Epithelial cell of prostate (primary cell): Measurements from ENCODE around the gene LRRTM1.

Experiments used
- DNase-seq: peaks from one replicate; pipeline ENCODE4 v3.0.0-alpha.2; 2011; ENCODE audit warnings: low read depth, low spot score
- H3K27ac ChIP-seq: fragments of 450-650 bp; 2 replicates; pipeline ENCODE4 v1.5.1; 2017; ENCODE audit warnings: mild to moderate bottlenecking

LRRTM1 gene

GRCh38 chr2:80303006-80303908, 1.3 kb downstream of the LRRTM1 start:
- no peak for DNase-seq
- H3K27ac ChIP-seq = no peak overlapping the region

DNA sequence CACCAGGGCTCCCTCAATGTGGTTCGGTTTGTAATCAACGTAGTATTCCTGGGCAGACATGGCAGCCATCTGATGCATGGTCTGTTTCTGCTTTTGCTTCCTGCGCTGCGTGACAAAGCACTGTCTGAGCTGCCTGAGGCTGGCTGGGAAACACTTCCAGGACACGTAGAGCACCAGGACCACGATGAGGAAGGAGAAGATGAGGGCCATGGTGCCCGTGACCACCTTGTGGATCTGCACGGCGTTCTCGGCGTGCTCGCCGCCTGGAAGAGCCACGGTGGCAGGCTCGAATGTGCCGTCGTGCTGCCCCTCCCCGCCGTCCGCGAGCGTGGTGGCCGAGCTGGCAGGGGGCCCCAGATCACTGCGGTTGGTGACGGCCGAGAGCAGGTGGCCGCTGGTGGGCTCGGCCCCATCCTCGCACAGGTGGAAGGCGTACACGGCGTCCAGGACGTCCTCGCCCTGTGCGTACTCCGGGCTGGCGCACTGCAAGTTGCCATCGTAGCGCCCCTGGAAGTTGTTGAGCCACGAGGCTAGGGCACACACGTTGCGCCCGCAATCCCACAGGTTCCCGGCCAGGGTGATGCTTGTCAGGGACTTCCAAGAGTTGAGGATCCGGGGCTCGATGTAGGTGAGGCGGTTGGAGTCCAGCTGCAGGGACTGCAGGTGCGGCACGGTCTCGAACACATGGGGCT, 2.1 kb downstream of the LRRTM1 start:
- no peak for DNase-seq

GRCh38 chr2:80302001-80302313, 2.6 kb downstream of the LRRTM1 start:
- no peak for DNase-seq
- no peak overlapping the region for H3K27ac ChIP-seq

More for the DNA sequence above, 2.1 kb downstream of the LRRTM1 start:
- H3K27ac ChIP-seq = no peak overlapping the region

DNA sequence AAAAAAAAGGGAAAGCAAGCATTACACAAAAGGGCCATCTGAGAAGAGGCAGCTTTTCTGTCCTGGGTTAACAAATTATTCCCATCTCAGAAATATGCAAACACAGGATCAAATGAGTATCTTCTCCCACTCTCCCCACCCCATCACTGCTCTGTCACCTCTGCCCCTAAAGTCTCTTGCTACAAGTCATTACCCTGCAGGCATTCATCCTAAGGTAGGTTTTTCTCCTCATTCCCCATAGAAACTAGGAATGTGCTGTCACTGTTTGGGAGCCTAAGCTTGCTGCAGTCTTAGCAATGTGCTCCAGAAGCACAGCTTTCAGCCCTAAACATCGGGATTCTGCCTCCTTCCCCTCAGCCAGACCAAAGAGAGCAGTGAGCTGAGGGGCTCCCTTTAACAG, 3.6 kb downstream of the LRRTM1 start:
- H3K27ac ChIP-seq = no peak overlapping the region
- DNase-seq = no peak

DNA sequence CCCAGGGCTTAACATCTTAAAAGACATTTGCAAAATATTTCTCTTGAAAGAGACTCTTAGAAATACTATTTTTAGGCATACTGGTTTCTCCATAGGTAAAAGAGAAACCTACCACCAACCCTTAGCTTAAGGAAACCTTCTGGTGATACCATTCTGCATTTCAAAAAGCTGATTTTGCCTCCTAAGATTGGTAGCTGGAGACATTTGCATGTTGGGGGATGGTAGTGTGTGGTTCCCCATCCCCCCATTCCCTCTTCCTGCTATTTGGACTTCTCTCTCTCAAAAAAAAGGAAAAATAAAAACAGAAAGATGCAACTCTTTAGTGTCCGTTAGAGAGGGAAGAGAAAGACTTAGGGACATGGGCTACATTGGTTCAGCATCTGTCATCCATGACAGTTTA, 4.2 kb downstream of the LRRTM1 start:
- H3K27ac ChIP-seq = no peak overlapping the region
- DNase-seq = no peak

DNA sequence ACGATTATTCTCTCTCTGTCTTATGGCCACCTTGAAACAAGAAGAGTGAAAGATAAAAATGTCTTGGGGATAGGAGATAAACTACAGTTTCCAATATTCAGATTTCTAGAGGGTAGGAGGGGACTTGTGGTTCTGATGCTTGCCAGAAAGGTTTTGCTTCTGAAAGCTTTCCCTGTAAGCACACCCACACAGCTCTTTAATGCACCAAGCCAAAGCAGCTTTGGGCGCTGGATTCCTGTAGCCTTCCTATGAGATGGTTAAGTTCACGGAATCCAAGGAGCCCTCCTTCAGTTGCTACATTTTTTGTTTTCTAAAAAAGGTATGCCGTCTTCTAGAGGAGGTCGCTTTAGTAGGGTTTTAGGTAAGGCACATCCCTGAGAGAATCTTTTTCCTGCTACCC, 4.9 kb downstream of the LRRTM1 start:
- no peak overlapping the region for H3K27ac ChIP-seq
- no peak for DNase-seq

- DNase-seq = no peak
- H3K27ac ChIP-seq = no peak overlapping the region
Observed at GRCh38 chr2:80298954-80299353, 5.6 kb downstream of the LRRTM1 start.

DNA sequence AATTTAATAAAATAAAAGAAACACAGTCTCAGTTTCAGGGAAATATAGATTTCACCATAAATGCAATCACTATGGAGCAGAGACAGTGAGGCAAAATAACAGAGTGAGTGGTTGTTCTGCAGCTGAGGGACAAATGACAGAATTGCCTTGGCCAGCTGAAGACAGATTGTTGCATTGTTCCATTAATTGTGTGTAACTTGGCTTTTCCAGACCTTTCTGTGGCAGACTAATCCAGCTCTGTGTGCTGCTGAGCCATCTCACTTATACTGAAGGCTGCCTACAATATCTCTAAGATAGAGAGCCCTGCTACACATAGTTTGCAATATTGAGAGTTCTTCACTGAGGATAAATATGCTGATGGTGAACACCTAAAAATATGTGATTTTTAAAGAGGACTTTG, 11.5 kb downstream of the LRRTM1 start:
- H3K27ac ChIP-seq = no peak overlapping the region
- no peak for DNase-seq

DNA sequence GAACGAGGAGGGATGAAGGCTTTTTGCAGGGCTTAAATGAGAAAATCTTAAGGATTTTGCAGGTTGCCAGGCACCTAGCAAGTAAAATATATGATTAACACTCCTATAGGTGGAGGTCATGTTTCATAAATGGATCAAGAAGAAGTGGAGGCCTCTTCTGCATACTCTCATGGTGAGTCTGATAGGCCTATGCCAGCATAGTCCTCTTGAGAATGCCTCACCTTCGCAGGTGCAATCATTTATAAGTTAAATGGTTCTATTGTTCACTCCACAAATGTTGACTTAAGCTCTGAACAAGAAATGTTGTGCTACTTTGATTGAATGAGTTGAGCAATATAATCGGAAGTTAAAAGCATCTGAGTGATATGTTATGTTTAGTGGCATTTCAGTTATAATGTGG, 12.1 kb downstream of the LRRTM1 start:
- H3K27ac ChIP-seq = no peak overlapping the region
- DNase-seq = peak; percentile 8

DNA sequence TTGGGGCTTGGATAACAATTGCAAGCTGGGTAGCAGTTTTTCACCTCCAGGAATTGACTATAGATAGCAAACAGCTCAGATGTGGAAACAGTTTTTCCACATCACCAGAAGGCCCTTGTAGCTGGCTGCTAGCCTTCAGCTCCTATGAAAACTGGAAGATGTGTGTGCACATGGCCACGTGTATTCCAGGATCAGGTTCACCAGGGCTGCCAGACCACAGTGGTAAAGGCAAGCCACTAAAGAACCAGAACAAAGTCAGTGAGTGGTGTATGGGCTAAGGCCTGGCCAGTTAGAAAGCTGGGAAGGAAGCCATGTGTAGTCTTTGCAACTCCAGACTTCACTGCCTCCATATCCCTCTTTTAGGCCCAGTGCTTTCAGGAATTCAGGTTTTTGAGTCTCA, 12.9 kb downstream of the LRRTM1 start:
- no peak overlapping the region for H3K27ac ChIP-seq
- no peak for DNase-seq

- no peak overlapping the region for H3K27ac ChIP-seq
- no peak for DNase-seq
Observed at GRCh38 chr2:80288576-80288975, 16.0 kb downstream of the LRRTM1 start.

DNA sequence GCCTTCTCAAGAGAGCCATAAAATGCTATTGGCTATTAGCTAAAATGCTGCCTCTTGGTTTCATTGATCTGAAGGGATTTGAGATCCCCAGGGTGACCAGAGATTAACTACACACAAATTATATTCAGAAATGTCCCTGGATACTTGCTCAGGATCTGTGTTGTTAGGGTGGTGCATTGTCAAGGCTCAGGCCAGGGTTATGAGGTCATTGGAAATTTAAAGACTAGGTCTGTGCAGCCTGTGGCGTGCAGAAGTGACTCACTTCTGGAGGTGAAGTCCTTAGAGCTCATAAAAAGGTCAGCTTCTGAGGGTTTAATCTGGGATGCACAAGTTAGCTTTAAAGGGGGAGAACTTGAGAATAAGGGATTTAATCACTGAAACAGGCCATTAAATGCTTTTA, 23.5 kb downstream of the LRRTM1 start:
- DNase-seq = no peak
- no peak overlapping the region for H3K27ac ChIP-seq

- no peak overlapping the region for H3K27ac ChIP-seq
- DNase-seq = no peak
Observed at GRCh38 chr2:80280598-80280997, 24.0 kb downstream of the LRRTM1 start.

GRCh38 chr2:80269806-80270205, 34.7 kb downstream of the LRRTM1 start:
- no peak overlapping the region for H3K27ac ChIP-seq
- DNase-seq = no peak

GRCh38 chr2:80266231-80266630, 38.3 kb downstream of the LRRTM1 start:
- no peak overlapping the region for H3K27ac ChIP-seq
- no peak for DNase-seq

GRCh38 chr2:80259292-80259691, 45.3 kb downstream of the LRRTM1 start:
- no peak overlapping the region for H3K27ac ChIP-seq
- no peak for DNase-seq

DNA sequence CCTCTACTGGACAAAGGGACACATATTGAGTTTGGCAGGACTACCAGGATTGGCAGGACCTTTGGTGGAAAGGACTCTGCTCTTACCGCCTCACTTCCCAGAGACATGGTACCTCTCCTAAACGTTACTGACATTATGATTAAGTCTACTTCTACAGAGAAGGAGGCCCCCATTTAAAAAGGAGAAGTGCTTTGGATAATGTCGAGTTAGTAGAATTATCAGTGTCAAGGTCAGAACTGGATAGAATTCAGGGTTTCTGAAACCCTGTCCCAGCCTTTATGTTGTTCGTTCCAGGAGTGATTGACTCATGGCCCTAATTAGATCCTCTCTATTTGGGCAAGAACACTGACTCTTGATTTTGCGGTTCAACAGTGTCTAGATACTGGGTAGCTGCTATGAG, 45.8 kb downstream of the LRRTM1 start:
- no peak overlapping the region for H3K27ac ChIP-seq
- DNase-seq = no peak

DNA sequence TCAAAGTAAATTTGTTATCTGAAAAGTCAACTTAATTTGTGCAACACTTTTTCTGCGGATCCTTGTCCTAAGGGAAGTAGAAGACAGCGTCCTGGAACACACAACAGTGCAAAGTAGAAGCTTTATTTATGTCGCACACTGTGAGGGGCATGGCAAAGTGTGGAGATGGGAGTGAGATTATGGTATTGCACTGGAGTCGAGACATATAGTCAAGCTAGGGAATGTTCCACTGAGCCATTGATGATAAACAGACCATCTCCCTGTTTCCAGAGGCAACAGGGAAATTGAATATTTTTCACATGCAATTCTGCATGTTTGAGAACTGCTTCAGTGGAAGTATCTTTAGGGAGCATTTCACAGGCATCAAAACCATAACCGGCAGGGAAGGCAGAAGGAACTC, 46.2 kb downstream of the LRRTM1 start:
- DNase-seq = no peak

GRCh38 chr2:80257450-80257849, 47.1 kb downstream of the LRRTM1 start:
- no peak for DNase-seq
- H3K27ac ChIP-seq = no peak overlapping the region

More for the DNA sequence above, 46.2 kb downstream of the LRRTM1 start:
- H3K27ac ChIP-seq = no peak overlapping the region

DNA sequence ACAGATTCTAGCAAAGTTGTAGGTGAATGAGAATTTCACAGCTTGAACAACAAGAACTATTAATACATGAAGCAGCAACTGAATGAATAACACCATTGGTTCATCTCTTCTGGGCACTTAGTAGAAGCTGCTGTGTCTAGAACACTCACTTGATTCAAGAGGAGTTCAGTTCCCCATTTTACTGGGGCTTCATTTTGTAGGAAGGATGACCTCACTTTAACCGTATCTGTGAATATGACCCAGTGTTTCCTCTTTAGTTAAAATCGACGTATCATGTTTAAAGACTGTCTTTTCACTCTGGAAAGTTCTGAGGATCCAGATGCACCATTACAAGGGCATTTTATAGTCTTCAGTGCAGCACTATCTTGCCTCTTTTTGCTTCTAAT, 47.8 kb downstream of the LRRTM1 start:
- no peak for DNase-seq
- H3K27ac ChIP-seq = no peak overlapping the region

- no peak for DNase-seq
- H3K27ac ChIP-seq = no peak overlapping the region
Observed at GRCh38 chr2:80255918-80256781, 48.4 kb downstream of the LRRTM1 start.
